ENCODE data around the gene TPP1. TPM values are rescaled to one million over a fixed set of nuclear protein-coding genes. Genes with fewer than 3 reads are reported as not detected.

The TPP1 gene
- polyA plus RNA-seq, 3 donors: 115 to 127 (median 115) TPM

Other genes with a start within 250 kb of the TPP1 start
- 10 to 100 TPM; 27.9 to 35.1 (median 34.3) TPM for gene SMPD1, start 228.9 kb downstream of the TPP1 start, polyA plus RNA-seq (ENCODE audit: insufficient read length in 3 of 3)
- gene APBB1, start 200.3 kb downstream of the TPP1 start, polyA plus RNA-seq (ENCODE audit: insufficient read length in 3 of 3): 10 to 100 TPM; 53.4 to 61.1 (median 60.0) TPM
- 1 to 10 TPM; 3.2 to 4.8 (median 4.2) TPM for gene HPX, start 178.4 kb downstream of the TPP1 start, polyA plus RNA-seq (ENCODE audit: insufficient read length in 3 of 3)
- gene TRIM3, start 145.5 kb downstream of the TPP1 start, polyA plus RNA-seq (ENCODE audit: insufficient read length in 3 of 3): 10 to 100 TPM; 17.2 to 28.2 (median 25.1) TPM
- 10 to 100 TPM; 65.5 to 74.7 (median 72.5) TPM for gene ARFIP2, start 138.1 kb downstream of the TPP1 start, polyA plus RNA-seq (ENCODE audit: insufficient read length in 3 of 3)
- 10 to 100 TPM; 36.6 to 42.1 (median 39.4) TPM for gene TIMM10B, start 137.9 kb downstream of the TPP1 start, polyA plus RNA-seq (ENCODE audit: insufficient read length in 3 of 3)
- 10 to 100 TPM in 1 of 3 donors, 1 to 10 TPM in 2; 7.3 to 13.4 (median 7.3) TPM for gene DNHD1, start 122.1 kb downstream of the TPP1 start, polyA plus RNA-seq (ENCODE audit: insufficient read length in 3 of 3)
- gene RRP8, start 15.8 kb downstream of the TPP1 start, polyA plus RNA-seq (ENCODE audit: insufficient read length in 3 of 3): 10 to 100 TPM; 21.0 to 25.8 (median 21.5) TPM
- gene ILK, start 15.6 kb downstream of the TPP1 start, polyA plus RNA-seq (ENCODE audit: insufficient read length in 3 of 3): 100 to 1,000 TPM; 137 to 165 (median 154) TPM
- gene TAF10, start 7.2 kb downstream of the TPP1 start, polyA plus RNA-seq (ENCODE audit: insufficient read length in 3 of 3): 10 to 100 TPM; 74.3 to 88.5 (median 75.2) TPM
- 10 to 100 TPM; 29.1 to 43.4 (median 34.7) TPM for gene DCHS1, start 36.4 kb upstream of the TPP1 start, polyA plus RNA-seq (ENCODE audit: insufficient read length in 3 of 3)
- gene MRPL17, start 63.9 kb upstream of the TPP1 start, polyA plus RNA-seq (ENCODE audit: insufficient read length in 3 of 3): 10 to 100 TPM; 62.5 to 71.5 (median 69.2) TPM
- gene OR2AG2, start 152.6 kb upstream of the TPP1 start, polyA plus RNA-seq (ENCODE audit: insufficient read length in 3 of 3): under 1 TPM in 2 of 3 donors, not detected in 1; 0.09 to 0.12 TPM
- under 1 TPM in 1 of 3 donors, not detected in 2; 0.09 TPM for gene OR2AG1, start 163.6 kb upstream of the TPP1 start, polyA plus RNA-seq (ENCODE audit: insufficient read length in 3 of 3)
- under 1 TPM in 2 of 3 donors, not detected in 1; 0.03 to 0.05 TPM for gene OR6A2, start 180.3 kb upstream of the TPP1 start, polyA plus RNA-seq (ENCODE audit: insufficient read length in 3 of 3)
- gene OR10A5, start 226.3 kb upstream of the TPP1 start, polyA plus RNA-seq (ENCODE audit: insufficient read length in 3 of 3): not detected
- gene OR10A2, start 243.6 kb upstream of the TPP1 start, polyA plus RNA-seq (ENCODE audit: insufficient read length in 3 of 3): under 1 TPM in 1 of 3 donors, not detected in 2; 0.03 TPM

Data from renal cortex interstitium (tissue), 3 donors.